Loucy (cell line): ENCODE data around the gene ALPP.

ENCODE experiments used
- H2AFZ ChIP-seq: fragments of 200-600 bp; sonication (generic); 2 replicates; pipeline ENCODE4 v1.6.0; 2016; ENCODE audit warnings: antibody characterized with exemption, mild to moderate bottlenecking, low read length, moderate library complexity
- H3F3A ChIP-seq: fragments of 200-600 bp; 2 replicates; pipeline ENCODE4 v1.6.0; 2016; ENCODE audit warnings: antibody characterized with exemption, low read depth, mild to moderate bottlenecking
- H3K27me3 ChIP-seq: fragments of 200-600 bp; sonication (generic); 2 replicates; pipeline ENCODE4 v1.6.1; 2014; ENCODE audit warnings: low read length, mild to moderate bottlenecking; ENCODE audit not compliant: insufficient read depth, poor library complexity, severe bottlenecking
- H3K36me3 ChIP-seq: fragments of 200-600 bp; sonication (generic); 2 replicates; pipeline ENCODE4 v1.6.1; 2016; ENCODE audit warnings: low read length; ENCODE audit not compliant: insufficient read depth
- H3K4me1 ChIP-seq: fragments of 200-600 bp; sonication (generic); 2 replicates; pipeline ENCODE4 v1.5.1; 2014; ENCODE audit warnings: low read length, mild to moderate bottlenecking; ENCODE audit not compliant: insufficient read depth, poor library complexity, severe bottlenecking
- H3K4me2 ChIP-seq: fragments of 200-600 bp; sonication (generic); 2 replicates; pipeline ENCODE4 v1.6.0; 2014; ENCODE audit warnings: antibody characterized with exemption, low read length, low read depth, mild to moderate bottlenecking; ENCODE audit not compliant: poor library complexity, severe bottlenecking
- H3K4me3 ChIP-seq: fragments of 200-600 bp; sonication (generic); 2 replicates; pipeline ENCODE4 v1.5.1; 2014; ENCODE audit warnings: low read length, mild to moderate bottlenecking, mixed read lengths; ENCODE audit not compliant: poor library complexity, severe bottlenecking
- H3K79me2 ChIP-seq: fragments of 200-600 bp; sonication (generic); 2 replicates; pipeline ENCODE4 v1.6.1; 2014; ENCODE audit warnings: low read length; ENCODE audit not compliant: insufficient read depth
- H3K9ac ChIP-seq: fragments of 200-600 bp; sonication (generic); 2 replicates; pipeline ENCODE4 v1.6.0; 2014; ENCODE audit warnings: mild to moderate bottlenecking, low read depth, low read length, moderate library complexity; ENCODE audit not compliant: poor library complexity, severe bottlenecking
- H3K9me2 ChIP-seq: fragments of 200-600 bp; sonication (generic); replicated peaks from 2 replicates; pipeline ENCODE4 v1.6.1; 2016; ENCODE audit warnings: low read depth, low read length, mixed read lengths
- H3K9me3 ChIP-seq: fragments of 200-600 bp; sonication (generic); 2 replicates; pipeline ENCODE4 v1.6.1; 2014; ENCODE audit warnings: mild to moderate bottlenecking, antibody characterized with exemption, low read length, low read depth; ENCODE audit not compliant: insufficient read depth
- H4K20me1 ChIP-seq: fragments of 200-600 bp; sonication (generic); 2 replicates; pipeline ENCODE4 v1.6.0; 2014; ENCODE audit warnings: antibody characterized with exemption, low read length, mild to moderate bottlenecking; ENCODE audit not compliant: insufficient read depth, poor library complexity, severe bottlenecking
- CTCF ChIP-seq: fragments of 200-600 bp; sonication (generic); conservative IDR thresholded peaks from 2 replicates; pipeline ENCODE4 v1.5.1; 2014; ENCODE audit warnings: mild to moderate bottlenecking, antibody characterized with exemption, low read length
- EZH2phosphoT487 ChIP-seq: fragments of 200-600 bp; IDR thresholded peaks from 2 replicates; pipeline ENCODE4 v1.6.1; 2018; ENCODE audit warnings: antibody characterized with exemption, mild to moderate bottlenecking, moderate library complexity, borderline replicate concordance

ALPP gene

GRCh38 chr2:232396683-232397082 lies 18.1 kb downstream of the ALPP start:
- no peaks in the 10 kb centered on the region for H3K9me3 ChIP-seq
- no peaks in the 10 kb centered on the region for H3K9me2 ChIP-seq
- no peaks in the 10 kb centered on the region for H3K36me3 ChIP-seq
- H2AFZ ChIP-seq, result no peak overlapping the region
- no peaks in the 10 kb centered on the region for H3K4me1 ChIP-seq
- H3K79me2 ChIP-seq, result no peaks in the 10 kb centered on the region
- no peak for TF ChIP-seq CTCF
- no peak for TF ChIP-seq EZH2phosphoT487
- no peak overlapping the region for H3K4me2 ChIP-seq
- no peaks in the 10 kb centered on the region for H3K27me3 ChIP-seq
- H3K9ac ChIP-seq, result no peak overlapping the region
- no peaks in the 10 kb centered on the region for H4K20me1 ChIP-seq
- no peaks in the 10 kb centered on the region for H3F3A ChIP-seq
- H3K4me3 ChIP-seq, result no peak overlapping the region

GRCh38 chr2:232398293-232399034 lies 19.9 kb downstream of the ALPP start:
- Histone ChIP-seq H3K4me3 (no peak overlapping the region), H2AFZ (no peak overlapping the region), H3K4me1 (no peaks in the 10 kb centered on the region), H3K79me2 (no peaks in the 10 kb centered on the region), H3K4me2 (no peak overlapping the region), H3K9ac (no peak overlapping the region), H3K36me3 (no peaks in the 10 kb centered on the region), H4K20me1 (no peaks in the 10 kb centered on the region), H3K9me3 (no peaks in the 10 kb centered on the region), H3K9me2 (no peaks in the 10 kb centered on the region), H3K27me3 (no peaks in the 10 kb centered on the region), H3F3A (no peaks in the 10 kb centered on the region)
- no peak for TF ChIP-seq CTCF
- no peak for TF ChIP-seq EZH2phosphoT487

- H4K20me1 ChIP-seq, result no peaks in the 10 kb centered on the region
- H2AFZ ChIP-seq, result no peak overlapping the region
- H3F3A ChIP-seq, result no peaks in the 10 kb centered on the region
- H3K4me1 ChIP-seq, result no peaks in the 10 kb centered on the region
- no peaks in the 10 kb centered on the region for H3K27me3 ChIP-seq
- TF ChIP-seq EZH2phosphoT487 (no peak), CTCF (no peak)
- H3K36me3 ChIP-seq, result no peaks in the 10 kb centered on the region
- no peak overlapping the region for H3K4me2 ChIP-seq
- H3K9me2 ChIP-seq, result no peaks in the 10 kb centered on the region
- H3K9me3 ChIP-seq, result no peaks in the 10 kb centered on the region
- no peaks in the 10 kb centered on the region for H3K79me2 ChIP-seq
- no peak overlapping the region for H3K4me3 ChIP-seq
- H3K9ac ChIP-seq, result no peak overlapping the region
These were observed 21.9 kb downstream of the ALPP start for GRCh38 chr2:232400256-232401015.
